NB4 (cell line): ENCODE data around the gene AGO4.
A peak's percentile ranks its signal among the peaks of the same experiment; 100 is the strongest.

Experiments used
- DNase-seq: peaks from one replicate; pipeline ENCODE4 v3.0.0; 2010; ENCODE audit warnings: low read depth
- H3K4me3 ChIP-seq: one replicate; pipeline ENCODE4 v1.5.1; 2011; ENCODE audit warnings: mild to moderate bottlenecking, low read depth, low read length, moderate library complexity
- MYC ChIP-seq: IDR thresholded peaks from 2 replicates; pipeline ENCODE4 v1.6.1; 2011; ENCODE audit warnings: low read depth, low read length
- POLR2A ChIP-seq: IDR thresholded peaks from 2 replicates; pipeline ENCODE4 v1.6.1; 2011; ENCODE audit warnings: mild to moderate bottlenecking; ENCODE audit not compliant: insufficient read length; ENCODE audit errors: extremely low read depth
- TF ChIP-seq, protein P1 (sequence below): IDR thresholded peaks from one replicate; pipeline ENCODE4 v1.5.1; 2012; ENCODE audit warnings: low read depth, low read length
- TF ChIP-seq, protein P2 (sequence below): IDR thresholded peaks from 2 replicates; pipeline ENCODE4 v1.6.1; 2011; ENCODE audit warnings: low read depth, low read length

Gene AGO4

DNA sequence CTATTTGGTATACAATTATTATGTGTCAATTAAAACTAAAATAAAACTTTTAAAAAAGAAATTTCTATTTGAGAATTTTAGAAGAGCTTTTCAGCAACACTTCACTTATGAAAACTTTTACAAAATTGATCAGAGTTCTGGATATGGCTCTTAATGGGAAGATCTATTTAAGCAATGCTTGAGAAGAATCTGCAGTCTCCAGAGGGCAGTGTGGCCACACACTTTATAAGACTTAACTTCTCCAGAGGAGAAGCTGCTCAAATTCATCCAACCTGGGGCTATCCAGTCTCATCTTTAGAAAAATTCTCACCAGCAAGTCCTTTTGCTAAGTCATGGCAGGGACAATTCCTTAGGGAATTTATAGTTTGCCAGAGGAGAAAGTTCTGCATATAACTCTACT is 50.0 kb downstream of the AGO4 start:
- H3K4me3 ChIP-seq, result no peak overlapping the region
- TF ChIP-seq, protein P1, sequence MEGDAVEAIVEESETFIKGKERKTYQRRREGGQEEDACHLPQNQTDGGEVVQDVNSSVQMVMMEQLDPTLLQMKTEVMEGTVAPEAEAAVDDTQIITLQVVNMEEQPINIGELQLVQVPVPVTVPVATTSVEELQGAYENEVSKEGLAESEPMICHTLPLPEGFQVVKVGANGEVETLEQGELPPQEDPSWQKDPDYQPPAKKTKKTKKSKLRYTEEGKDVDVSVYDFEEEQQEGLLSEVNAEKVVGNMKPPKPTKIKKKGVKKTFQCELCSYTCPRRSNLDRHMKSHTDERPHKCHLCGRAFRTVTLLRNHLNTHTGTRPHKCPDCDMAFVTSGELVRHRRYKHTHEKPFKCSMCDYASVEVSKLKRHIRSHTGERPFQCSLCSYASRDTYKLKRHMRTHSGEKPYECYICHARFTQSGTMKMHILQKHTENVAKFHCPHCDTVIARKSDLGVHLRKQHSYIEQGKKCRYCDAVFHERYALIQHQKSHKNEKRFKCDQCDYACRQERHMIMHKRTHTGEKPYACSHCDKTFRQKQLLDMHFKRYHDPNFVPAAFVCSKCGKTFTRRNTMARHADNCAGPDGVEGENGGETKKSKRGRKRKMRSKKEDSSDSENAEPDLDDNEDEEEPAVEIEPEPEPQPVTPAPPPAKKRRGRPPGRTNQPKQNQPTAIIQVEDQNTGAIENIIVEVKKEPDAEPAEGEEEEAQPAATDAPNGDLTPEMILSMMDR, result peak; percentile 40
- TF ChIP-seq, protein P2, sequence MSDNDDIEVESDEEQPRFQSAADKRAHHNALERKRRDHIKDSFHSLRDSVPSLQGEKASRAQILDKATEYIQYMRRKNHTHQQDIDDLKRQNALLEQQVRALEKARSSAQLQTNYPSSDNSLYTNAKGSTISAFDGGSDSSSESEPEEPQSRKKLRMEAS, result no peak
- peak; percentile 68 for DNase-seq

DNA sequence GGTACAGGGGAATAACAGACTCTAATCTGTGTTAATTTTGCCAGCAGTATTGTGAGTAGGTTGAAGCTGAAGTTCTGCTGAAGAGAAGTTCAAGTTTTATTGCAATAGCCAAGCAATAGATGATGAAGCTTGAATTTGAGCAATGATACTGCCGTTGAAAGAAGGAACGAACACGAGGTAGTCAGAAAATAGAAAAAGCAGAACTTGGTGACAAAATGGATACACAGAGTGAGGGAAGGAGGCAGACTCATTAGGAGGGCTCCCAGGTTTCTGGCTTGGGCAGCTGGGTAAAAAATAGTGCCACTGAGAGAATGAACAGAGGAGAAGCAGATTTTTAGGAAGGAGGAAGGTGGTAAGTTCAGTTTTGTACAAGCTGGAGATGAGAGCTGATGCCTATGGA is 52.9 kb downstream of the AGO4 start:
- peak; percentile 69 for DNase-seq

DNA sequence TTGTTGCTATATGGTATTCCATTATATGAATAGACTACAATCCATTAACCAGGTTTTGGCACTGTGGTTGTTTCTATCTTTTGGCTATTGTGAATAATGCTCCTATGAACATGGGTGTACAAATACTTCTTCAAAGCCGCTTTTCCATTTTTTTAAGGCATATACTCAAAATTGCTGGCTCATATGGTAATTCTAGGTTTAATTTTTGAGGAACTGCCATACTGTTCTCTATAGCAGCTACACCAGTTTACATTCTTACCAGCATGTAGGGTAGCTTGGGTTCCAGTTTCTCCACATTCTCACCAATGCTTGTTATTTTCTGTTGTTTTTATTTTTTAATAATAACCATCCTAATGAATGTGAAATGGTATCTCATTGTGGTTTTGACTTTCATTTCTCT is 55.3 kb downstream of the AGO4 start:
- no peak for DNase-seq
- no peak overlapping the region for H3K4me3 ChIP-seq
- no peak for TF ChIP-seq MYC
- TF ChIP-seq, protein P2, result no peak
- TF ChIP-seq, protein P1, result no peak
- no peak for TF ChIP-seq POLR2A

More for the DNA sequence above, 52.9 kb downstream of the AGO4 start:
- no peak overlapping the region for H3K4me3 ChIP-seq
- TF ChIP-seq MYC (peak; percentile 77), POLR2A (no peak)
- TF ChIP-seq, protein P2, result peak; percentile 71
- TF ChIP-seq, protein P1, result no peak

DNA sequence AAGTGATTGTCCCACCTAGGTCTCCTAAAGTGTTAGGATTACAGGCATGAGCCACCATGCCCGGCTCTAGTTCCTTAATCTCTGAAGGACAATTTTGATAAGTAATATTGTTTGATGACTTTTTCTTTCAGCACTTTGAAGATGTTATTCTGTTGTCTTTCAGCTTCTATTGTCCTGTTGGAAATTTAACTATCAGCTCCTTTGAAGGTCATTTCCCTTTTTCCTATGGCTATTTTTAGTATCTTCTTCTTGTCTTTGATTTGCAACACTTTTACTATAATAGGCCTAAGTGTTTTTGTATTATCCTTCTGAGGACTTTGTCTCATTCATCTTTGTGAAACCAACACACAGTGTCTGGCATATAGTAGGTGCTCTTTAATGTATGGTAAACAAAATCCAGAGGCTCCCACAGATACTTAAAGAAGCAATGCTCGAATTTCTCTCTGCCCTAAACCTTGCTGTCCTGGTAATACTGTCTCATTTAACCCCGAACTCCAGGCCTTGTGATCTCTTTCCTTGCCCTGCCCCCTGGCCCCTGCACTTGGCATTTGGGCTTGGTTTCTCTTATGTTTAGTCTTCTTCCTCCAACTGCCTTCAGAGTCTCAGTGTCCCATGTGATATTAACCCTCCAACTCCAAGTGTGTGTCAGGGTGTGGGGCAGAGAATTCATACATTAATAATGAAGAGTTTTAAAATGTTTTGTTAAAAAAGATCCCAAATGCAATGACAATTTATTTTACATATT is 56.2 kb downstream of the AGO4 start:
- no peak for TF ChIP-seq POLR2A
- TF ChIP-seq MYC, result no peak
- TF ChIP-seq, protein P2, result no peak
- TF ChIP-seq, protein P1, result no peak
- DNase-seq, result no peak
- H3K4me3 ChIP-seq, result no peak overlapping the region

DNA sequence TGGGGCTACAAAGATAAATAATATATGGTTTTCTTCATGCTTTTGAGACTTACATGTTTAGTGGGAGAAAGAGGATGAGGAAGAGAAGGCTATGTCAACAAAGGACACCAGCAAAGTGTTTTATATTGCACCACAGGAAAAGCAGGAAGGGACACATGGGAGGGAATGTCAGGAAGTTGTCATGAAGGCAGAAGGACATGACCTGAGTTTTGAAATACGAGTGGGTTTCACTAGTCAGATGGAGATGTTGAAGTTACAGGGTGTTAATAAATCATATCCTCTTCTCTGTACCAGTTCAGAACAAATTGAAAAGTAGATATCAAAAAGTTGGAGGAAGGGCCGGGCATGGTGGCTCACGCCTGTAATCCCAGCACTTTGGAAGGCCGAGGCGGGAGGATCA is 57.0 kb downstream of the AGO4 start:
- no peak overlapping the region for H3K4me3 ChIP-seq
- peak; percentile 26 for DNase-seq
- no peak for TF ChIP-seq MYC
- TF ChIP-seq, protein P2, result no peak
- TF ChIP-seq POLR2A, result no peak
- TF ChIP-seq, protein P1, result no peak
